Activated CD4-positive, alpha-beta T cell treated with anti-CD3 and anti-CD28 coated beads, Interleukin-2, amount 10 ng/mL, durations not matched to agents 24 days and 14 days (primary cell): ENCODE measurements around the gene PLEKHA5. TPM values are rescaled to one million over a fixed set of nuclear protein-coding genes. Genes with fewer than 3 reads are reported as not detected.
"Not testable (repeated sequence)": the region's sequence is repeated elsewhere in the genome, so short reads cannot be mapped to it uniquely, and the experiment has no call there.

Experiments
- DNase-seq: peaks from one replicate; pipeline ENCODE4 v3.0.0; 2022
- H3K27ac Mint-ChIP-seq: one replicate; pipeline ENCODE4 v1.8.0; 2022; ENCODE audit warnings: mild to moderate bottlenecking, mixed read lengths
- H3K27me3 Mint-ChIP-seq: one replicate; pipeline ENCODE4 v1.8.0; 2022; ENCODE audit warnings: mixed read lengths
- H3K36me3 Mint-ChIP-seq: one replicate; pipeline ENCODE4 v1.8.0; 2022; ENCODE audit warnings: low read depth, mild to moderate bottlenecking, mixed read lengths
- H3K4me1 Mint-ChIP-seq: one replicate; pipeline ENCODE4 v1.8.0; 2021; ENCODE audit warnings: mixed read lengths
- H3K4me3 Mint-ChIP-seq: one replicate; pipeline ENCODE4 v1.8.0; 2022; ENCODE audit warnings: mild to moderate bottlenecking, moderate library complexity, mixed read lengths
- H3K9me3 Mint-ChIP-seq: one replicate; pipeline ENCODE4 v1.8.0; 2021; ENCODE audit warnings: mixed read lengths
- intact Hi-C: fragments of 100-400 bp; cut with micrococcal nuclease; formaldehyde crosslinking; loops from one replicate; pipeline ENCODE4 v1.15.1; 2023
- total RNA-seq: library from RNA; stranded (reverse); gene quantifications from 2 replicates; pipeline ENCODE4 v1.2.3, GENCODE V29; 2022

The PLEKHA5 gene
- 2.3 and 2.5 TPM in 2 replicates for total RNA-seq

DNA sequence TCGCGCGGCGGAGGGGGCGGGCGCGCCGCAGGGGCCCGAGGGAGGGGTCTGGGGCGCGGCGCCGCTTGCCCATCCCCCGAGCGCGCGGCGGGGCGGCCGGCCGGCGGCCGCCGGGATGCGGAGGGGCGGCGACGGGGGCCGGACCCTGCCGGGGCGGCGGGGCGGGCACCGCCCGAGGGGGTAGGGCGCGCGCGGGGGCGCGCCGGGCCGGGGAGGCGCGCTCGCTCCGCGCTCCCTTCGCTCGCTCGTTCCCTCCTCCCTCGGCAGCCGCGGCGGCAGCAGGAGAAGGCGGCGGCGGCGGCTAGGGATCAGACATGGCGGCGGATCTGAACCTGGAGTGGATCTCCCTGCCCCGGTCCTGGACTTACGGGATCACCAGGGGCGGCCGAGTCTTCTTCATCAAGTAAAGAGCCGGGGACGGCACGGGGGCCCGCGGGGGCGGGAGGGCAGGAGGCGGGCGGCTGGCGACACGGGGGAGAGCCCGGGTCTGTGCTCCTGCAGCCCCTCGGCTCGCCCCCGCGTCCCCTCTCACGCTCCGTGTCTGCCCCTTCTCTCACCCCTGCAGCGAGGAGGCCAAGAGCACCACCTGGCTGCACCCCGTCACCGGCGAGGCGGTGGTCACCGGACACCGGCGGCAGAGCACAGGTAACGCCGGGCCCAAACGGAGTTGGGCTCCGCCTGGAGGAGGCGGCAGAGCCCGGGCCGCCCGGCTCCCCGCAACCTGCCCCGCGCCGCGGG, at the start of gene PLEKHA5:
PLEKHA5 (plus strand) TSS at position 248 of the 738 bp plus-strand sequence; CDS start at position 315, 67 bp downstream.
- Mint-ChIP-seq H3K4me3 (peak within 1 kb of the TSS; percentile 90), H3K36me3 (peaks cover 2% of the 10 kb centered on the region)

DNA sequence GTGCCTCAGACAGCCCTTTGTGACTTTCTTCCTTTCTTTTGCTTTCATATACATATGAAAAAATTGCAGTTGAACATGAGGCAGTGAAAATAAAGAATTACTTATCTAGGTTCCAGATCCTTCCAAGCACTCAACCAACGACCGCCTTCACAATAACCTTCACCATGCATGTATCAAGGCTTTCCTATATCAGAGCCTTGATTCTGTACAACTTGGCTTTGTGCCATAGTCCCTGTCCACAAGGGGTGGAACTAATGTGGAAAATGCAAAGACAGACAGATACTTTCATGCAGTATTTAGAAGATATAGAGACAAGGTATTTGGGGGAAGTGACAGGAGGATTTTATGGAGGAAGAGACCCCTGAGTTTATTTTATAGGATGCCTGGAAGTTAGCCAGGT, 48.6 kb upstream of the PLEKHA5 start:
- intact Hi-C loops, result no loop called here
- no peak for DNase-seq
- Mint-ChIP-seq H3K9me3 (no peaks in the 10 kb centered on the region), H3K27ac (no peak overlapping the region), H3K4me1 (no peaks in the 10 kb centered on the region), H3K4me3 (no peak overlapping the region), H3K36me3 (no peaks in the 10 kb centered on the region), H3K27me3 (no peaks in the 10 kb centered on the region)

More for the DNA sequence above, at the start of gene PLEKHA5:
- DNase-seq, result peak; percentile 76
- peaks cover 12% of the 10 kb centered on the region for H3K4me1 Mint-ChIP-seq
- intact Hi-C loops, result no loop called here
- peak within 1 kb of the TSS; percentile 70 for H3K27ac Mint-ChIP-seq
- H3K9me3 Mint-ChIP-seq, result peaks cover 7% of the 10 kb centered on the region
- peaks cover 38% of the 10 kb centered on the region for H3K27me3 Mint-ChIP-seq

- Mint-ChIP-seq H3K27ac (no peak overlapping the region), H3K4me3 (no peak overlapping the region)
- intact Hi-C loops, result no loop called here
Observed at GRCh38 chr12:19082365-19082911, 47.1 kb upstream of the PLEKHA5 start.

GRCh38 chr12:19084547-19084946, 45.0 kb upstream of the PLEKHA5 start:
- no peaks in the 10 kb centered on the region for H3K9me3 Mint-ChIP-seq
- no peak overlapping the region for H3K4me3 Mint-ChIP-seq
- no peaks in the 10 kb centered on the region for H3K27me3 Mint-ChIP-seq
- H3K27ac Mint-ChIP-seq, result no peak overlapping the region
- no peaks in the 10 kb centered on the region for H3K4me1 Mint-ChIP-seq
- no peaks in the 10 kb centered on the region for H3K36me3 Mint-ChIP-seq
- DNase-seq, result no peak
- intact Hi-C loops, result no loop called here

More at GRCh38 chr12:19082365-19082911, 47.1 kb upstream of the PLEKHA5 start:
- H3K36me3 Mint-ChIP-seq, result no peaks in the 10 kb centered on the region
- no peaks in the 10 kb centered on the region for H3K27me3 Mint-ChIP-seq
- no peaks in the 10 kb centered on the region for H3K9me3 Mint-ChIP-seq
- H3K4me1 Mint-ChIP-seq, result no peaks in the 10 kb centered on the region
- DNase-seq, result no peak

DNA sequence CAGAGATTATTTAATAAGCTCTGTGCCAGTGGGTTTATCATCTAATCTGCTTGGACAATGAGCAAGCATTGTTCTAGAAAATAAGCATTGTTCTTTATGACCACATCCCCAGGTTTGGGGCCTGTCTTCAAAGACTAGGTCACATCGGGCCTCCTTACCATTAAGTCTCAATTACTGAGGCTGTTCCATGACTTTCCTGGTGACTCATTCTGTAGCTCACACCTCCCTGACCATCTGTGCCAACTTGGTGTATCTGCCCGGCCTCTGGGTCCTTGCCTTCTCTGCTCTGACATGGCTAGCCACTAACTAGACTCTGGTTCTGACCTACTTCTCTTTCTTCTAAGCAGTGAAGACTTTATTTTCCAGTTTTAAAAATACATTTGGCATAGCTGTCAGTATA, 44.4 kb upstream of the PLEKHA5 start:
- Mint-ChIP-seq H3K4me1 (no peaks in the 10 kb centered on the region), H3K27ac (no peak overlapping the region), H3K36me3 (no peaks in the 10 kb centered on the region), H3K27me3 (no peaks in the 10 kb centered on the region), H3K4me3 (no peak overlapping the region), H3K9me3 (no peaks in the 10 kb centered on the region)
- intact Hi-C loops, result no loop called here
- no peak for DNase-seq

GRCh38 chr12:19088606-19089005, 40.9 kb upstream of the PLEKHA5 start:
- Mint-ChIP-seq H3K4me1 (no peaks in the 10 kb centered on the region), H3K4me3 (no peak overlapping the region), H3K36me3 (no peaks in the 10 kb centered on the region), H3K27ac (no peak overlapping the region), H3K27me3 (no peaks in the 10 kb centered on the region), H3K9me3 (no peaks in the 10 kb centered on the region)
- no peak for DNase-seq
- intact Hi-C loops, result no loop called here

DNA sequence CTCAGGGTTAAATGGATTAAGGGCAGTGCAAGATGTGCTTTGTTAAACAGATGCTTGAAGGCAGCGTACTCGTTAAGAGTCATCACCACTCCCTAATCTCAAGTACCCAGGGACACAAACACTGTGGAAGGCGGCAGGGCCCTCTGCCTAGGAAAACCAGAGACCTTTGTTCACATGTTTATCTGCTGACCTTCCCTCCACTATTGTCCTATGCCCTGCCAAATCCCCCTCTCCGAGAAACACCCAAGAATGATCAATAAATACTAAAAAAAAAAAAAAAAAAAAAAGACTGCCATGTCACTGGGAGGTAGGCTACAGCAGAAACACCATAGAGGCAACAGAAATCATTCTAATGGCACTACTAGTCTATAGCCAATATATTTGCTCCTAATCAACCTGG, 37.1 kb upstream of the PLEKHA5 start:
- H3K9me3 Mint-ChIP-seq, intact Hi-C loops, H3K27me3 Mint-ChIP-seq, DNase-seq, H3K27ac Mint-ChIP-seq, H3K4me1 Mint-ChIP-seq, H3K36me3 Mint-ChIP-seq, H3K4me3 Mint-ChIP-seq: not testable (repeated sequence)

DNA sequence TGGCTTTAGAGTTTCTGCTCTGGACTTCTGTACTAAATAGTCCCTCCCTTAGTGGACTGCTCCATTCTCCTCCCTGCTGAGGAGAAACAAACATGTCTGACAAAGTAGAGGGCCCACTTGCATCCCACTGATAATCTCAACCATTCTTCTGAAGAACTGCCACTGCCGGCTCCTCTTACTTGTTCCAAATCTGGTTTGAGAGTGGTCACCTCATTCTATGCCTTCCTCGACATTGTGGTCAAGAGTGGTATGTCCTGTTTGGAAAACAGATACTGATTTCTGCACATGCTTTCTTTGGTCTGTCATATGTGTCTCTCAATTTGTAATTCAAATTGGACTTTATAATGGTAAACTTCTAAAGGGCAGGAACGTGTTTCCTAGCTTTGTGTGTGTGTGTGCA, 36.3 kb upstream of the PLEKHA5 start:
- H3K27ac Mint-ChIP-seq, result no peak overlapping the region
- intact Hi-C loops, result no loop called here
- DNase-seq, result no peak
- no peak overlapping the region for H3K4me3 Mint-ChIP-seq
- H3K36me3 Mint-ChIP-seq, result no peaks in the 10 kb centered on the region
- no peaks in the 10 kb centered on the region for H3K4me1 Mint-ChIP-seq
- no peaks in the 10 kb centered on the region for H3K27me3 Mint-ChIP-seq
- no peaks in the 10 kb centered on the region for H3K9me3 Mint-ChIP-seq

GRCh38 chr12:19095331-19095730, 34.2 kb upstream of the PLEKHA5 start:
- H3K27me3 Mint-ChIP-seq, result no peaks in the 10 kb centered on the region
- H3K4me1 Mint-ChIP-seq, result no peaks in the 10 kb centered on the region
- DNase-seq, result no peak
- no peak overlapping the region for H3K4me3 Mint-ChIP-seq
- intact Hi-C loops, result no loop called here
- H3K27ac Mint-ChIP-seq, result no peak overlapping the region
- H3K9me3 Mint-ChIP-seq, result no peaks in the 10 kb centered on the region
- H3K36me3 Mint-ChIP-seq, result no peaks in the 10 kb centered on the region

- H3K27me3 Mint-ChIP-seq, result no peaks in the 10 kb centered on the region
- no peak for DNase-seq
- H3K27ac Mint-ChIP-seq, result no peak overlapping the region
- H3K9me3 Mint-ChIP-seq, result no peaks in the 10 kb centered on the region
- H3K36me3 Mint-ChIP-seq, result no peaks in the 10 kb centered on the region
- H3K4me1 Mint-ChIP-seq, result no peaks in the 10 kb centered on the region
- intact Hi-C loops, result no loop called here
- H3K4me3 Mint-ChIP-seq, result no peak overlapping the region
Observed at GRCh38 chr12:19095756-19096480, 33.6 kb upstream of the PLEKHA5 start.

DNA sequence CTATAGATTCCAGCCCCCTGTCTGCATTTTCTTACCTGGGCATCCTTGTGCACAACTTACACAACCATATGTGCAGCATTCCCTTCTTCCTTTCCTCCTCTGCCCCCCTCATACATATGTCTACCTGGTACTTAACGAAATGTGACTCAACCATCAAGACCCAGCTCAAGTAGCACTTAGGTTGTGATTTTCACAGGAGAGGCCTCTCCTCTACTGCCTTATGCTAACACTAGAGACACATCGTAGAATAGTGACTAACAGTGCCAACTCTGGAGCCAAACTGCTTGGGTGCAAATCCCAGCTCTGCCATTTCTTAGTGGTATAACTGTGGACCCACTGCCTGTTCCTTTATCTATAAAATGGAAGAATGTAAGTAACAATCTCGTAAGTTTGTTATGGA, 24.1 kb upstream of the PLEKHA5 start:
- no peak for DNase-seq
- H3K4me1 Mint-ChIP-seq, result no peaks in the 10 kb centered on the region
- intact Hi-C loops, result no loop called here
- no peak overlapping the region for H3K4me3 Mint-ChIP-seq
- no peaks in the 10 kb centered on the region for H3K9me3 Mint-ChIP-seq
- peaks cover 3% of the 10 kb centered on the region for H3K27me3 Mint-ChIP-seq
- H3K27ac Mint-ChIP-seq, result no peak overlapping the region
- H3K36me3 Mint-ChIP-seq, result no peaks in the 10 kb centered on the region

DNA sequence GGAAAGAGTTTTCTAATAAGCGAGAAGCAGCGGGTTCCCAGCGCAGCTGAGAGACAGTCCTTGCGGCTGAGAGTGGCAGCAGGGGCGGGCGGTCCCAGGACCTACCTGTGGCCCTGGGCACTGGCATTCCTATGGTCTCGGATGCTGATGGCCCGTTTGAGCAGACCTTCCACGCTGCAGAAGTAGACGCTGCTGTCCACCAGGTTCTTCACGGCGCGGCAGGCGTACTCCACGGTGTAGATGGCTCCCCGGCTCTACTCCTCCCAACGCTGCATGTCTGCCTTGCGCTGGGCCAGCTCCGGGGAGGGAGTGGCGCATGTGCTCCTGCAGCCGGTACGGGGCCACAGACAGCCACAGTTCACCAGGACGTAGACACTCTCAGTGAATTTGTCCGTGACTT, 21.8 kb upstream of the PLEKHA5 start:
- H3K36me3 Mint-ChIP-seq, result no peaks in the 10 kb centered on the region
- intact Hi-C loops, result no loop called here

GRCh38 chr12:19110221-19110940, 19.2 kb upstream of the PLEKHA5 start:
- H3K4me3 Mint-ChIP-seq, result no peak overlapping the region
- peaks cover 6% of the 10 kb centered on the region for H3K27me3 Mint-ChIP-seq

More for the DNA sequence above, 21.8 kb upstream of the PLEKHA5 start:
- Mint-ChIP-seq H3K4me1 (no peaks in the 10 kb centered on the region), H3K9me3 (no peaks in the 10 kb centered on the region), H3K27me3 (peaks cover 3% of the 10 kb centered on the region), H3K27ac (no peak overlapping the region), H3K4me3 (no peak overlapping the region)
- DNase-seq, result no peak

GRCh38 chr12:19113464-19113863, 16.1 kb upstream of the PLEKHA5 start:
- intact Hi-C loops, result no loop called here
- peaks cover 6% of the 10 kb centered on the region for H3K27me3 Mint-ChIP-seq

More at GRCh38 chr12:19110221-19110940, 19.2 kb upstream of the PLEKHA5 start:
- Mint-ChIP-seq H3K4me1 (no peaks in the 10 kb centered on the region), H3K27ac (no peak overlapping the region), H3K36me3 (no peaks in the 10 kb centered on the region), H3K9me3 (no peaks in the 10 kb centered on the region)
- intact Hi-C loops, result no loop called here
- no peak for DNase-seq

More at GRCh38 chr12:19113464-19113863, 16.1 kb upstream of the PLEKHA5 start:
- no peaks in the 10 kb centered on the region for H3K9me3 Mint-ChIP-seq
- DNase-seq, result no peak
- H3K36me3 Mint-ChIP-seq, result no peaks in the 10 kb centered on the region
- no peaks in the 10 kb centered on the region for H3K4me1 Mint-ChIP-seq
- no peak overlapping the region for H3K4me3 Mint-ChIP-seq
- H3K27ac Mint-ChIP-seq, result no peak overlapping the region
